LNCaP clone FGC (cell line): ENCODE data around the gene CHP2.

Experiments
- DNase-seq: peaks from one replicate; pipeline ENCODE4 v3.0.0-alpha.2; 2011; ENCODE audit warnings: low read depth
- H3K4me3 ChIP-seq: 2 replicates; pipeline ENCODE4 v1.5.1; 2011; ENCODE audit warnings: mild to moderate bottlenecking, low read depth, low read length, control low read depth
- CTCF ChIP-seq: IDR thresholded peaks from 2 replicates; pipeline ENCODE4 v1.5.1; 2012; ENCODE audit warnings: mild to moderate bottlenecking; ENCODE audit not compliant: control insufficient read depth, insufficient read depth; ENCODE audit errors: extremely low read depth

CHP2 gene

GRCh38 chr16:23785842-23786241, 31.0 kb downstream of the CHP2 start:
- no peak for DNase-seq
- TF ChIP-seq CTCF = no peak
- H3K4me3 ChIP-seq = no peak overlapping the region

GRCh38 chr16:23786964-23787561, 32.2 kb downstream of the CHP2 start:
- DNase-seq = no peak
- no peak for TF ChIP-seq CTCF

GRCh38 chr16:23788685-23789084, 33.9 kb downstream of the CHP2 start:
- no peak for DNase-seq
- no peak overlapping the region for H3K4me3 ChIP-seq
- no peak for TF ChIP-seq CTCF

More at GRCh38 chr16:23786964-23787561, 32.2 kb downstream of the CHP2 start:
- no peak overlapping the region for H3K4me3 ChIP-seq

GRCh38 chr16:23795378-23795777, 40.6 kb downstream of the CHP2 start:
- H3K4me3 ChIP-seq = no peak overlapping the region
- DNase-seq = no peak
- TF ChIP-seq CTCF = no peak

- TF ChIP-seq CTCF = no peak
- DNase-seq = no peak
- H3K4me3 ChIP-seq = no peak overlapping the region
Measured at GRCh38 chr16:23796941-23797340, 42.1 kb downstream of the CHP2 start.

GRCh38 chr16:23801378-23801777, 46.6 kb downstream of the CHP2 start:
- DNase-seq = peak; percentile 60
- TF ChIP-seq CTCF = peak; percentile 90
- H3K4me3 ChIP-seq = no peak overlapping the region

- no peak overlapping the region for H3K4me3 ChIP-seq
- no peak for DNase-seq
- no peak for TF ChIP-seq CTCF
Measured at GRCh38 chr16:23802776-23803175, 48.0 kb downstream of the CHP2 start.
